ENCODE results near the gene XPO6.

DNA sequence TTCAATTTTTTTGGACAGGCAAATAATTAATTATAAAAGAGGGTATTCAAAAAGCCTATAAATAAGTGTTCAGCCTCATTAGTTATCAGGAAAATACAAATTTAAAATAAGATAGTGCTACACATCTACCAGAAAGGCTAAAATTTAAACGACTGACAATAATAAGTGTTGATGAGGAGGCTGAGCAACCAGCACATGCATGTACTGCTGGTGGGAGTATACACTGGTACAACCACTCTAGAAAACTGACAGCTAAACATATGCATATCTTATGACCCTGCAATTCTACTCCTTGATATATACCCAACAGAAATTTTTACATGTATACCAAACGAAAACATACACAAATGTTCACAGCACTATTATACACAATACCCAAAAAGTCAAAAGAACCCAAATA lies 27.1 kb downstream of the XPO6 start:
- TF ChIP-seq POLR2A (IDR thresholded peaks at IDR 0.05) (no peak), CTCF (IDR thresholded peaks at IDR 0.05) (no peak)
